MM.1S (cell line): ENCODE data around the gene EZH2.

Experiments used
- EZH2 ChIP-seq: fragments of 300-600 bp; sonication (generic); optimal IDR thresholded peaks from 2 replicates; pipeline ENCODE3; 2017; ENCODE audit warnings: low read depth, mild to moderate bottlenecking, antibody characterized with exemption, low read length, mixed read lengths
- EZH2phosphoT487 ChIP-seq: fragments of 300-600 bp; sonication (generic); IDR thresholded peaks from 2 replicates; pipeline ENCODE4 v1.6.1; 2018; ENCODE audit warnings: antibody characterized with exemption, low read length
- TF ChIP-seq, protein P1 (sequence below): fragments of 300-600 bp; sonication (generic); IDR thresholded peaks from 2 replicates; pipeline ENCODE4 v1.5.1; 2016; ENCODE audit warnings: antibody characterized with exemption, low read length, mixed read lengths

DNA sequence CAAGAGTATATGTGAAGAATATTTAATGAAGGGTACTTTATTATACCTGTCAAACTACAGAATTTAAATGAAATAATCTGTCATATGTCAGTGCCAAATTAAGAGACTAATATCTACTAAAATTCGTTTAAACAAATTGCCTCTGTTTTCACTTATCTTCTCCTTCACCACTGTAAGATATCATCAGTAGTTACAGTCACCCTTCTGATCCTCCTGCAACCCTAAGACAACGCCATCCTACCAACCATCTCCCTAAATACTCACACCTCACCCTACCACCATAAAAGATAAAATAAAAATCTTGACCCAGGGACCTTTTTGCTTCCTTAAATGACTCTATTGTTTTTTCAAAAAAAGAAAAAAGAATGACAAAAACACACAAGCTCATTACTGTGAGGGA is 20.8 kb downstream of the EZH2 start:
- TF ChIP-seq, protein P1, sequence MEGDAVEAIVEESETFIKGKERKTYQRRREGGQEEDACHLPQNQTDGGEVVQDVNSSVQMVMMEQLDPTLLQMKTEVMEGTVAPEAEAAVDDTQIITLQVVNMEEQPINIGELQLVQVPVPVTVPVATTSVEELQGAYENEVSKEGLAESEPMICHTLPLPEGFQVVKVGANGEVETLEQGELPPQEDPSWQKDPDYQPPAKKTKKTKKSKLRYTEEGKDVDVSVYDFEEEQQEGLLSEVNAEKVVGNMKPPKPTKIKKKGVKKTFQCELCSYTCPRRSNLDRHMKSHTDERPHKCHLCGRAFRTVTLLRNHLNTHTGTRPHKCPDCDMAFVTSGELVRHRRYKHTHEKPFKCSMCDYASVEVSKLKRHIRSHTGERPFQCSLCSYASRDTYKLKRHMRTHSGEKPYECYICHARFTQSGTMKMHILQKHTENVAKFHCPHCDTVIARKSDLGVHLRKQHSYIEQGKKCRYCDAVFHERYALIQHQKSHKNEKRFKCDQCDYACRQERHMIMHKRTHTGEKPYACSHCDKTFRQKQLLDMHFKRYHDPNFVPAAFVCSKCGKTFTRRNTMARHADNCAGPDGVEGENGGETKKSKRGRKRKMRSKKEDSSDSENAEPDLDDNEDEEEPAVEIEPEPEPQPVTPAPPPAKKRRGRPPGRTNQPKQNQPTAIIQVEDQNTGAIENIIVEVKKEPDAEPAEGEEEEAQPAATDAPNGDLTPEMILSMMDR: no peak
- no peak for TF ChIP-seq EZH2
- TF ChIP-seq EZH2phosphoT487: no peak
